H54 (cell line): ENCODE data around the gene PCGF3.
"Not testable (repeated sequence)": the region's sequence is repeated elsewhere in the genome, so short reads cannot be mapped to it uniquely, and the experiment has no call there.

Experiments
- DNase-seq: peaks from one replicate; pipeline ENCODE4 v3.0.0; 2011; ENCODE audit warnings: low spot score, mixed read lengths; ENCODE audit not compliant: insufficient read length
- FAIRE-seq: peaks from 3 replicates; lab custom pipeline; 2011; peaks lifted over from hg19 to GRCh38; lab: Jason Lieb, UNC
- POLR2A ChIP-seq: IDR thresholded peaks from 2 replicates; pipeline ENCODE4 v1.6.1; 2011; ENCODE audit warnings: low read depth, mild to moderate bottlenecking, low read length

Gene PCGF3

GRCh38 chr4:689723-690122, 15.9 kb upstream of the PCGF3 start:
- FAIRE-seq (no peak), DNase-seq (no peak)
- TF ChIP-seq POLR2A = no peak

GRCh38 chr4:692771-693554, 12.7 kb upstream of the PCGF3 start:
- no peak for TF ChIP-seq POLR2A
- DNase-seq (no peak), FAIRE-seq (no peak)

DNA sequence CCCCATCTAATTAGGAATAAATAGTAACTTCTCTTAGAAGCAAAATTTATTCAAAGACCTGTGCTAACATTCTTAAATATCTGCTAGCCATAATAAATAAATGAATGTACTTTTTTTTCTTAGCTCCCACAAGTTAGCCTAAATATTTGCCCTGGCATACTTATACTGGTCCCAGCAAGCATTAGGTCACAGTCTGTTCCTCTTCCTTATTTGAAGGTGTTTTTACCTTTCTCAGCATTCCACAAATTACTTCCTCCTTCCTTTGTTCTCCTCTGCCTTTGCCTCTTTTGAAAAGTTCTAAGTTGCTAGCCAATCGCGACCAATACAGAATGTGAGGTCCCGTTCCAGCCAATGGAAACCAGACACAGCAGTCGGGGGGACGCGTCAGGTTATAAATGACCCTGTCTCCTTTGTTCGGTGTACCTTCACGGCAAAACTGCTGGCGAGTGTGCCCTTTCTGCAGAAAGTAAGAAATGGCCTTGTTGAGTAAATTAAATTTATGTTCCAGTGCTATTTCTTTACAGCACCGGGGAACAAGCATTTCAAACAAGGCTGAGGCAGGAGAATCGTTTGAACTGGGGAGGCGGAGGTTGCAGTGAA, 11.2 kb upstream of the PCGF3 start:
- FAIRE-seq, DNase-seq: not testable (repeated sequence)

DNA sequence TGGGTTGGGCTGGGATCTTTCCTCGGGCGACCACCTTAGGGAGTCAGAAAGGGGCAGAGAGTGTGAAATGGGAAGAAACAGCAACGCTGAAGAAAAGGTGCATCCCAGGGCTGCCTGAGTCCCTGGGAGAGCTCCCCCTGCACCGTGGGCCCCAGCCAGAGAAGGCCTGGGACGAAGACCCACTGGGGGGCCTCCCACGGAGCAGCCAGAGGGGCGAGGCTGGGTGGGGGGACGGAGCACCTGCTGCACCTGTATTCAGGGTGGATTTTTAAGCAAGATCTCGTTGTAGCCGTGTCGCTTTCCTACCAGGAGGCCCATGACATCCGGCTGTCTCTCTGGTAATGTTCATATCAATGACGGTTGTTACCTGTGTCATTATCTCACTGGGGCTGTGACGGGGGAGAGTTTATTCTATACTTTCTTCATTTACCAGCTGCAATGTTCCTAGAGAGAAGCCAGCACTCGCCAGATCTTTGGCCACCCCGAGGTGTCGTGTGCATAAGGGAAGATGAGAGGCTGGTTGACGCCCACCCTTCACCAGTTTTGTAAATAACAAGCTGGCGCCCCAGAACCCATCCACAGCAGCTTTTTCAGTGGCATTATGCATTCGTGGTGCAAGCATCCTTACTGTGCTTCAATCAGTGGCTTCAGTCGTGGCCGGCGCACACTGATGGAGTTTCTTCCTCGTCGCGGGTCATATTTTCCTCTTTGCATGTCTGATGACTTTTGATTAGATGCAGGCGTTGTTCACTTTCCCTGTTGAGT, 5.6 kb upstream of the PCGF3 start:
- FAIRE-seq = no peak

DNA sequence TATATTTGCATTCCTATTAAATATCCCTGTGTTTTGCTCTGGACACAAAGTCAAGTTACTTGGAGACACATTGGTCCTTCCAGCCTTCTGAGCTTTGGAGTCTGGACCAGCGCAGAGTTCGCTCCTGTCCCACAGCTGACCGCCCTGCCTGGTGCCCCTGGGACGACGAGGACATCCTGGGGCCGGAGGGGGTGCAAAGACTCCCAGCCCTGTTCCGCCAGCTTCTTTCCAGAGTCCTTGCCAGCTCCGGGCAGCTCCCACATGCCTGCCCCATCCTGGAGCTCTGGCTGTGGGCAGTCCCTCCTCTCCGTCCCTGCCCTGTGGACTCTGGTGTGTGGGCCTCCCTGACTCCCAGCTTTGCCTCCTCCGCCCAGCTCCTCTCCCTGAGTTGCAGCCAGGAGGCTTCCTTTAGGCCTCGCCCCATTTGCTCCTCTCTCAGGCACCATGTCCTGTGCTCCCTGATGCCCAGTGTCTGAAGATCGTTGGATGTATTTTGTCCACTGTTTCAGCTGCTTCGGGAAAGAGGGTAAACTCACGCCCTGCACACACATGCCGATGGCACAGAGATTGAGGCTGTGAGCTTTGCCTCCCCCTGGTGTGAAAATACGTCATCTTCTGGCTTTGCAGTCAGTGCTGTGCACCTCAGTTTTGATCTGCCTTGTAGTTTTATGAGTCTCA, 4.9 kb upstream of the PCGF3 start:
- DNase-seq (no peak), FAIRE-seq (no peak)
- TF ChIP-seq POLR2A = no peak

More for the DNA sequence above, 5.6 kb upstream of the PCGF3 start:
- TF ChIP-seq POLR2A = no peak
- no peak for DNase-seq

GRCh38 chr4:702618-703048, 3.0 kb upstream of the PCGF3 start:
- DNase-seq (no peak), FAIRE-seq (no peak)
- no peak for TF ChIP-seq POLR2A

DNA sequence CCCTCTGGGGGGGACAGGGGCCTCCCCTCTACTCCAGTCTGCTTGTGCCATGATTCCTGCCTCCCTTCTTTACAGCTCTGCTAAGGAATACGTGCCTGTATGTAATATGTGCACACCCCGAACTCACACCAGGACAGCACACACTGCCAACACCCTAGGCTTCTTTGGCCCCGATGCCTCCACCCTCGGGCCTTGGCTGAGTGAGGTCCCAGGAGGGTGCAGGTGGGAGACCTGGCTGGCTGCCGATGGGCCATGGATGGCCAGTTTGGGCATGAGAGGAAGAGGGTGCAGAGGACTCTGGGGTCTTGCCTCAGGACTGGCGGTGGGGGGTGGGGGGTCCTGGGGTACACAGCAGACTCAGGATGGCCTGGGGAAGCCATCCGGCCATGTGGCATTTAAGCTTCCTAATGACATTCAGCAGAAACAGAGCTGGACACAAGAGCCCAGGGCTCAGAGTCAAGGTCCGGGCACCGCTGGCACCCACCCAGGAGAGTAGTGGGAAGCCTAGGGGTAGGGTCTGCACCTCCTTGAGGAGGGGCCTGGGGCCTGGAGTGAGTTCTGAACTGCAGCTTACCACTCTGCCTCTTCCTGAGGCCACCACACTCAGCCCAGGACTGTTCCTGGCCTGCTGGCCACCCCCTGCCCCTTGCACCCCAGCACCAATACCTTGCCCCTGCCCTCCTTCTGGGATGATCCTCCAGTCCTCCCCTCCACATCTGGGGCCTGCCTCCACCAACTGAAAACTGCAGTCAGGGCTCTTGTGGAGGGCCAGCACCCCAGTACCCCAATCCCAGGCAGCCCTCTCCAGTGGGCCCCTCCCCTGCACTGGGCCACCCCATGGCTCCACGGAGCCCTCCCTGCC, 2.1 kb upstream of the PCGF3 start:
- FAIRE-seq = no peak
- TF ChIP-seq POLR2A = no peak
- no peak for DNase-seq

DNA sequence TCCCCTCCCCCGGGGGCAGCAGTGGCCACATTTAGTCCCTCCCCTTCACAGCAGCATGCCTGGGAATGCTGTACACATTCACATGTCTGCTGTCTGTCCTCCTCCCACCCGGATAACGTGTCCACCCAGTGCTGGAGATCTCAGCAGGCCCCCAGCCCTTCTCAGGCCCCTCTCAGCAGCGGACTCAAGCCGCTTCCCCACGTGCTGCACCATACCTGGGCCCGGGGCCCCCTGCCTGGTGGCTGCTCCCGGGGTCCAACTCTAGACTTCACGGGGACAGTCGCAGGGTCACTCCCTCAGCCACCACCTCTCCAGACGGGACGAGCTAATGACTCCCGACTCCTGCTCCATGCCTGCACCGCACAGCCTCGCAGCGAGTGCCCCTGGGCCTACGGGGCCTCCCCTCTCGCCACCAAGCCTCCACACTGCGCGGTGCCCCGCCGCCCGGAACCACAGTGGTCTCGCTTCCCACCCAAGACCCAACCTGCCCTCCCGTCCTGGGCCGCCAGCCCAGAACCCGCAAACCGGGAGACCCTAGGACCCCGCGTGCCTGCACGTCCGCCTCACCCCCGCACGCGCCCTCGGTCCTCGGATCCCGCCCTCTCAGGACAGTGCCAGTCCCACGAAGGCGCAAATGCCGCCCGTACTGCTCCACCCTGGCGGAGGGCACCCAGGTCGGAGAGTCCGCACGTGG, 1.3 kb upstream of the PCGF3 start:
- TF ChIP-seq POLR2A = no peak
- DNase-seq = no peak
- FAIRE-seq = no peak

DNA sequence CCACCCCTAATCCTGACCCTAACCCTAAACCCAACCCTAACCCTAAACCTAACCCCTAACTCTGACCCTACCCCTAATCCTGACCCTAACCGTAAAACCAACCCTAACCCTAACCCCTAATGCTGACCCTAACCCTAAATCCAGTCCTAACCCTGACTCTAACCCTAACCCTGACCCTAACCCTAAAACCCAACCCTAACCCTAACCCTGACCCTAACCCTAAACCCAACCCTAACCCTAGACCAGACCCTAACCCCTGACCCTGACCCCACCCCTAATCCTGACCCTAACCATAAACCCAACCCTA, 708 bp upstream of the PCGF3 start:
- no peak for FAIRE-seq
- no peak for DNase-seq
- no peak for TF ChIP-seq POLR2A

- not testable (repeated sequence) for DNase-seq, FAIRE-seq
Measured at GRCh38 chr4:706083-706633, 526 bp downstream of the PCGF3 start.

DNA sequence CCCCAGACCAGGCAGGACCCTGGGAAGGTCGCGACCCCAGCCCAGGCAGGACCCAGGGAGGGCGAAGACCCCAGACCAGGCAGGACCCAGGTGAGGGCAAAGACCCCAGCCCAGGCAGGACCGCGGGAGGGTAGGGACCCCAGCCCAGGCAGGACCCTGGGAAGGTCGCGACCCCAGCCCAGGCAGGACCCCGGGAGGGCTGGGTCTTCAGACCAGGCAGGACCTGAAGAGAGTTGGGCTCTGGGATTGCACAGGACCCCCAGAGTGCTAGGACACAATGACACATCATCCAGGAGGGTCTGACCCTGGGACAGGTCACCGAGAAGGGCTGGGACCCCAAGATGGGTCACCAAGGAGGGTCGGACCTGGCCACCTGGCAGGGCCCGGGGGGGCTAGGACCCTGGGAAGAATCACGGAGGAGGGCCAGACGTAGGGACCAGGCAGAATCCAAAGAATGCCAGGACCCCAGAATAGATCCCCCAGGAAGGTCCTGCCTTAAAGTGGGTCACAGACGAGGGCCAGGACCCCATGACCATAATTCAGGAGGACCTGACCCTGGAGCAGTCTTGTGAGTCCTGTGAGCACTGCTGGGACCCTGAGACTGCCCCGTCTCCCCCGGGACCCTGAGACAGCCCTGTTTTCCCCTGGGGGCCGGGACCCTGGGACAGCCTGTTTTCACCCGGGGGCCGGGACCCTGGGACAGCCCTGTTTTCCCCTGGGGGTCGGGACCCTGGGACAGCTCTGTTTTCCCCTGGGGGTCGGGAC, 1.4 kb downstream of the PCGF3 start:
- FAIRE-seq (no peak), DNase-seq (no peak)
- no peak for TF ChIP-seq POLR2A

GRCh38 chr4:707929-708630, 2.4 kb downstream of the PCGF3 start:
- no peak for FAIRE-seq
- DNase-seq = no peak

More at GRCh38 chr4:707929-708630, 2.4 kb downstream of the PCGF3 start:
- no peak for TF ChIP-seq POLR2A
